Measurements from ENCODE around the gene TASP1. TPM values are rescaled to one million over a fixed set of nuclear protein-coding genes. Genes with fewer than 3 reads are reported as not detected.

TASP1 gene
- total RNA-seq, 4 donors from 2014 or later = 15.2 to 21.3 (median 17.8) TPM

DNA sequence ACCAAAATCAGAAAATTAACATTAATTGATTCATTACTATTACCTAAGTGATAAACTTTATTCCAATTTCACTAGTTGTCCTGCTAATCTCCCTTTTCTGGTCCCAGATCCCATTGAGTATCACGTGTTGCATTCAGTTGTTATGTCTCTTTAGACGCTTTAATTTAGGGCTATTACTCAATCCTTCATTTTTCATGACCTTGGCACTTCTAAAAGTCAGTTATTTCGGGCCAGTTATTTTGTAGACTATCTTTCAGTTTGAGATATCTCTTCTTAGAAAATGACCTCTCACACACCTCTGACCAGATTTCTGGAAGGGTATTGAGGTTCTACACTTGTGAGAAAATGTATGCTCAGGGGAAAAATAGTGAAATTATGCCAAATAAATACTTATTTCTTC lies 34.0 kb upstream of the TASP1 start:
- TF ChIP-seq, protein P1, sequence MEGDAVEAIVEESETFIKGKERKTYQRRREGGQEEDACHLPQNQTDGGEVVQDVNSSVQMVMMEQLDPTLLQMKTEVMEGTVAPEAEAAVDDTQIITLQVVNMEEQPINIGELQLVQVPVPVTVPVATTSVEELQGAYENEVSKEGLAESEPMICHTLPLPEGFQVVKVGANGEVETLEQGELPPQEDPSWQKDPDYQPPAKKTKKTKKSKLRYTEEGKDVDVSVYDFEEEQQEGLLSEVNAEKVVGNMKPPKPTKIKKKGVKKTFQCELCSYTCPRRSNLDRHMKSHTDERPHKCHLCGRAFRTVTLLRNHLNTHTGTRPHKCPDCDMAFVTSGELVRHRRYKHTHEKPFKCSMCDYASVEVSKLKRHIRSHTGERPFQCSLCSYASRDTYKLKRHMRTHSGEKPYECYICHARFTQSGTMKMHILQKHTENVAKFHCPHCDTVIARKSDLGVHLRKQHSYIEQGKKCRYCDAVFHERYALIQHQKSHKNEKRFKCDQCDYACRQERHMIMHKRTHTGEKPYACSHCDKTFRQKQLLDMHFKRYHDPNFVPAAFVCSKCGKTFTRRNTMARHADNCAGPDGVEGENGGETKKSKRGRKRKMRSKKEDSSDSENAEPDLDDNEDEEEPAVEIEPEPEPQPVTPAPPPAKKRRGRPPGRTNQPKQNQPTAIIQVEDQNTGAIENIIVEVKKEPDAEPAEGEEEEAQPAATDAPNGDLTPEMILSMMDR (IDR thresholded peaks at IDR 0.05) = no peak
- TF ChIP-seq EP300 (IDR thresholded peaks at IDR 0.05) = no peak
- TF ChIP-seq POLR2A (IDR thresholded peaks at IDR 0.05) = no peak
- TF ChIP-seq POLR2AphosphoS5 (IDR thresholded peaks at IDR 0.05) = no peak
- no peak overlapping the region for H3K4me3 ChIP-seq
- H3K27ac ChIP-seq = peak overlapping the region in 1 of 4 donors; percentile 23
- ATAC-seq = peak; percentile 38
- H3K9me3 ChIP-seq = no peaks in the 10 kb centered on the region
- 44 to 65% methylated on average over 3 of the region's 3 CpGs for WGBS, 2 donors (ENCODE audit: low coverage in 1 of 2)
- H3K27me3 ChIP-seq = no peaks in the 10 kb centered on the region
- H3K36me3 ChIP-seq = no peaks in the 10 kb centered on the region
- H3K4me1 ChIP-seq = peaks cover 0 to 15% (median 3%) of the 10 kb centered on the region in 3 donors

DNA sequence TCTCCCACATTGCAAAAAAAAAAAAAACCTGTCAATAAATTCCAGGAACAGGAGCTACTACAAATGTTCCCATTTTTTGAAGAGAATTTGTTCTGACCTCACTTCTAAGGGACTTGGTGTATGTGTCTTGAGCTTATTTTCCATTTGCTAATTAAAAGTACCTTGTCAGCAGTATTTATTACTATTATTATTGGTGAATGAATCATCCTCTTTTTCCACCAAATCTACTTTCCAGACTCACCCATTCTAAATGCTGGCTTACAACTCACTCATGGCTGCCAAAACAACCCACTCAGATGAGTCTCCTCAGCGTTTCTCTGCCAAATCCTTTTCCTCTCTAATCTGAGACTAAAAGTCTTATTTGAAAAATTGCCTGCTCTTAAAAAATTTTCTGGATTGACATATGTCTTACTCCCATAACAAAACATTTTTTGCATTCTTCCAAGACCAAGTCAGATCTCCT lies 33.2 kb upstream of the TASP1 start:
- Histone ChIP-seq H3K36me3 (no peaks in the 10 kb centered on the region), H3K4me3 (no peak overlapping the region), H3K27me3 (no peaks in the 10 kb centered on the region), H3K4me1 (peaks cover 0 to 15% (median 3%) of the 10 kb centered on the region in 3 donors), H3K9me3 (no peaks in the 10 kb centered on the region), H3K27ac (peak overlapping the region in 2 of 4 donors; percentile 14 to 23)
- TF ChIP-seq, protein P1 (IDR thresholded peaks at IDR 0.05) = no peak
- TF ChIP-seq POLR2A (IDR thresholded peaks at IDR 0.05) (no peak), POLR2AphosphoS5 (IDR thresholded peaks at IDR 0.05) (no peak), EP300 (IDR thresholded peaks at IDR 0.05) (no peak)
- peak; percentile 61 for ATAC-seq
- 10 to 11% methylated on average over 1 of the region's 1 CpG for WGBS, 2 donors (ENCODE audit: low coverage in 1 of 2)

DNA sequence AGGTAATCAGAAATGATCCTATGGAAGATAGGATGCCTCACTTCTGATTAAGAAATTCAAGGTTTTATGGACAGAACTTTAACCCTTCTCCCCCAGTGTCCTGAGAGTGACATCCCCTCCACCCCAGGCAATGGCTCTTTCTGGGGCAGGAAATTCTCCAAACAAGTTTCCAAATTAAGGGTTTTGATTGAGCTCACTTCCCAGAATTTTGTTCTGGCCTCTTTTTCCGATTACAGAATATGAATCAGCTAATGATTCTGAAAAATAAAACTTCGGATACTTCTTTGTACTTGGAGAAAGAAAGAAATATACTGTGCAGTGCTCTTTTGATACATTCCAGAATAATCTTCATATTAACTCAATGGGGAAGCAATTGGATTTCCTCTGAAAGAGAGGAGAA lies 32.8 kb upstream of the TASP1 start:
- TF ChIP-seq POLR2AphosphoS5 (IDR thresholded peaks at IDR 0.05) (no peak), EP300 (IDR thresholded peaks at IDR 0.05) (no peak), POLR2A (IDR thresholded peaks at IDR 0.05) (no peak)
- TF ChIP-seq, protein P1 (IDR thresholded peaks at IDR 0.05) = no peak
- no peaks in the 10 kb centered on the region for H3K9me3 ChIP-seq
- no peaks in the 10 kb centered on the region for H3K27me3 ChIP-seq
- no peak overlapping the region for H3K4me3 ChIP-seq
- 11% methylated on average over 2 of the region's 2 CpGs; no CpG with 5 or more reads in 1 of the 2 donors for WGBS, 2 donors (ENCODE audit: low coverage in 1 of 2)
- H3K36me3 ChIP-seq = no peaks in the 10 kb centered on the region
- peaks cover 0 to 15% (median 3%) of the 10 kb centered on the region in 3 donors for H3K4me1 ChIP-seq
- H3K27ac ChIP-seq = peak overlapping the region in 1 of 4 donors; percentile 20
- no peak for ATAC-seq

DNA sequence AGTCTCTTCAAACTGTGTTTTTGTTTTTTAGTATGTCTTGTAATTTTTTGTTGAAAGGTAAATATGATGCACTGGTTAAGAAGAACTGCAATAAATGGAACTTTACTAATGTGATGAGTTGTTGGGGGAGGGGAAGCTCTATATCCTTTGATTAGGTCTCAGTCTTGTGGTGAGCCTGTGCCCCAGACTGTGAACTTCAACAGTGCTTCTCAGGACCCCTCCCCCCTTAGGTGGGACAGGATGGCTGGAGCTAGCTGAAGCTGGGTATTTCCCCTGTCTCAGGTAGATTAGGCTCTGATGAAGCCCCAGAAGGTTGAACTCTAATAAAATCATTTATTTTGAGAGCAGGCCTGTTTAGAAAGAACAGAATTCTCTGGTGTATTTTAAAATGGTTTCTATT lies 31.4 kb upstream of the TASP1 start:
- TF ChIP-seq, protein P1 (IDR thresholded peaks at IDR 0.05) = no peak
- TF ChIP-seq POLR2A (IDR thresholded peaks at IDR 0.05) = no peak
- no peak for TF ChIP-seq POLR2AphosphoS5 (IDR thresholded peaks at IDR 0.05)
- TF ChIP-seq EP300 (IDR thresholded peaks at IDR 0.05) = no peak
- no peak overlapping the region for H3K27ac ChIP-seq

DNA sequence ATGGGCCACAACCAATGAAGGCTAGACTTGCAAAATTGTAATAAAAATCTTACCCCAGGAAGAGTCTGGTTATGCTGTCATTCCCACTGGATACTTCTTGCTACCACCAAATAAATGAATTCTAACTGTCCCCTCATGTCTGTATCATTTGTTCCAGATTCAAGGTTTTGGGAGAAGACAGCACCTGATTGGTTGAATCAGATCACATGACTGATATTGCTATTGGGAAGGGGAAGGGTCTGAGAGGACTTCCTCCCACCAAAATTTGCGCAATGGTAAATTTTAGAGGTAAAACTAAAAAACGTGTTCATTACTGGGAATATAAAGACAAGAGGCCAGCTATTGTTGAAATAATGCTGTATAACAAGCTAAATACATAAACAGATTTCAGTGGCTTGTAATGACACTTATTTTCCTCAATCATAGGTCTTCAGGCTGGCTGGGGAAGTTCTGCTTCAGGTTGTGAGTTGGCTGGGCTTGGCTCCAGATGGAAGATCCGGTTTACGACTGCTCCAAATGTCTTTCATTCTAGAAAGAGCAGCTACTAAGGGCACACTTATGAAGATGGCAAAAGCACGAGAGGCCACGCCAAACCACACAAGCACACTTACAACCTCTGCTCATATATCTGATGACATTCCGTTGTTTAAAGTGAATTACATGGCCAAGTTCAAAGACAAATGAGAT lies 27.1 kb upstream of the TASP1 start:
- Histone ChIP-seq H3K4me3 (no peak overlapping the region), H3K36me3 (no peaks in the 10 kb centered on the region), H3K9me3 (no peaks in the 10 kb centered on the region), H3K4me1 (peaks cover 0 to 11% (median 0%) of the 10 kb centered on the region in 3 donors), H3K27me3 (no peaks in the 10 kb centered on the region), H3K27ac (no peak overlapping the region)
- WGBS, 2 donors (ENCODE audit: low coverage in 1 of 2) = 79 to 91% methylated on average over 7 of the region's 7 CpGs
- TF ChIP-seq, protein P1 (IDR thresholded peaks at IDR 0.05) = no peak
- no peak for TF ChIP-seq POLR2AphosphoS5 (IDR thresholded peaks at IDR 0.05)
- no peak for ATAC-seq

More for the DNA sequence above, 31.4 kb upstream of the TASP1 start:
- no peaks in the 10 kb centered on the region for H3K27me3 ChIP-seq
- H3K36me3 ChIP-seq = no peaks in the 10 kb centered on the region
- no peak for ATAC-seq
- H3K9me3 ChIP-seq = no peaks in the 10 kb centered on the region
- peaks cover 0 to 15% (median 3%) of the 10 kb centered on the region in 3 donors for H3K4me1 ChIP-seq
- no peak overlapping the region for H3K4me3 ChIP-seq
